ENCODE data around the gene TSSC4. TPM values are rescaled to one million over a fixed set of nuclear protein-coding genes. Genes with fewer than 3 reads are reported as not detected.

Gene TSSC4
- polyA plus RNA-seq, 3 donors: 28.1 to 74.6 (median 52.0) TPM

DNA sequence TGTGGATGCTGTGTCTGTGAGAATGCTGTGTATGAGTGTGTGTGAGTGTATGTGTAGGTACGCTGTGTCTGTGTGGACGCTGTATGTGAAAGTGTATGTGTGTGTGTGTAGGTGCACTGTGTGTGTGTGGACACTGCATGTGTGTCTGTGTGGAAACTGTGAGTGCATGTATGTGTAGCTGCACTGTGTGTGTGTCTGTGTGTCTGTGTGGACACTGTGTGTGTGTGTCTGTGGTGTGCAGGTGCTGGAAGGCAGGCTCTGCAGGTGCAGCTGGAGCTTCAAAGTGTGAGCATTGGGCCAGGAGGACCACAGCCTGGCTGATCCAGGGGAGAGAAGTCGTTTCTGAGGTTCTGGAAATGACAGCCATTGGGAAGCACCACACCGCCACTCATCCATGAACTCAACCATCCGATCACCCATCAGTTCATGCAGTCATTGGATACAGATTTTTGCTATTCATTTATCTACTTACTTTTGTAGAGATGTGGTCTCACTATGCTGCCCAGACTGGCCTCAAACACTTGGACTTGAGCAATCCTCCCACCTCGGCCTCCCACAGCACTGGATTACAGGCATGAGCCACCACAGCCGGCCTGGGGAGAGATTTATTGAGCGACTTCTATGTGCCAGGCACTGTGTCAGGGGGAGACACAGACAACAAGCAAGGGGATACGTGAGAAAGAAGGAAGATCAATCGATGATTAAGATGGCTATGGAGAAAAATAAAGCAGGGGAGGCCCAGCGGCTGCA lies 34.1 kb downstream of the TSSC4 start:
- no peak overlapping the region for H3K4me3 Mint-ChIP-seq
- H3K9me3 Mint-ChIP-seq: peaks cover 0 to under 1% (median under 1%) of the 10 kb centered on the region in 7 donors
- Histone ChIP-seq H3K79me2 (ENCODE audit: insufficient read depth, low read length) (no peaks in the 10 kb centered on the region), H3K9me3 (replicated peaks in 1 of 2; ENCODE audit: control insufficient read depth in 1 of 2, insufficient read depth in 1 of 2, low read length in 2 of 2) (no peaks in the 10 kb centered on the region), H4K20me1 (ENCODE audit: insufficient read depth, low read length) (no peaks in the 10 kb centered on the region), H3K27me3 (ENCODE audit: control insufficient read depth in 2 of 2, insufficient read depth in 2 of 2, low read length in 2 of 2) (peaks cover 0 to 6% of the 10 kb centered on the region in 2 donors), H3K9ac (ENCODE audit: insufficient read depth, low read length, poor library complexity, severe bottlenecking) (no peak overlapping the region), H3K27ac (ENCODE audit: low read depth in 1 of 2, low read length in 2 of 2) (no peak overlapping the region), H3K4me3 (replicated peaks in 1 of 3; ENCODE audit: low read depth in 2 of 3, low read length in 3 of 3) (no peak overlapping the region), H2AFZ (ENCODE audit: insufficient read depth, low read depth, low read length, poor library complexity, severe bottlenecking) (no peak overlapping the region), H3K4me1 (ENCODE audit: control insufficient read depth in 1 of 2, insufficient read depth in 2 of 2, low read length in 2 of 2) (no peaks in the 10 kb centered on the region), H3K4me2 (replicated peaks; ENCODE audit: extremely low read depth, low read length, poor library complexity, severe bottlenecking) (no peak overlapping the region), H3K36me3 (replicated peaks in 1 of 2; ENCODE audit: control insufficient read depth in 1 of 2, insufficient read depth in 2 of 2, low read length in 2 of 2) (no peaks in the 10 kb centered on the region)
- 98% methylated on average over 6 of the region's 11 CpGs for WGBS (ENCODE audit: insufficient coverage)
- H3K27ac Mint-ChIP-seq: no peak overlapping the region
- intact Hi-C loops (cut with micrococcal nuclease): no loop called here
- H3K36me3 Mint-ChIP-seq: no peaks in the 10 kb centered on the region
- no peak for DNase-seq
- H3K27me3 Mint-ChIP-seq (ENCODE audit: low read depth in 3 of 3): peaks cover 7 to 21% (median 16%) of the 10 kb centered on the region in 3 donors
- no peak for TF ChIP-seq CTCF (IDR thresholded peaks at IDR 0.05)
- no peaks in the 10 kb centered on the region for H3K4me1 Mint-ChIP-seq

DNA sequence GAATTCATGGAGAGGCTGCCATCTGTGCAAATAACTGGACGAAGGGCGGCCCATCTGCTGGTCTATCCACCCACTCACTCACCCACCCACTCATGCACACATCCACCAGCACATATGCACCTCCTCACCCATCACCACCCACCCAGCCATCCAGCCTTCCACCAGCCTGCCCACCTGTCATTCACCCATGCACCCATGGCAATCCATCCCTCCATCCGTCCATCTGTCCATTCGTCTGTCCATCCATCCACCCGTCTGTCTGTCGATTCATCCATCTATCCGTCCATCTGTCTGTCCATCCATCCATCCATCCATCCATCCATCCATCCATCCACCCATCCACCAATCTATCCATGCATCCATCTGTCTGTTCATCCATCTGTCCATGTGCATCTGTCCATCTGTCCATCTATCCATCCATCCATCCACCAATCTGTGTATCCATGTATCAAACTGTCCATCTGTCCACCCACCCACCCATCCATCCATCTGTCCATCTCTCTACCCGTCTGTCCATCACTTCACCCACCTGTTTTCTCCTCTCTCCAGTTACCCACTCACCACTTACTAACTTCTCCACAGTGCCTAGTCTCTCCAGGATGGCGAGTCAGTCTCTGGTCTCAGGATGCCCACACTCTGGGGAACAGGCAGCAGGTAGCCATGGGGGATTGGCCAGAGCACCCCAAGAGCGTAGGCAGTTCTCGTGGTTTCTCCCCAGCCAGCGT lies 34.9 kb downstream of the TSSC4 start:
- H3K4me3 Mint-ChIP-seq: no peak overlapping the region
- Histone ChIP-seq H3K4me3 (replicated peaks in 1 of 3; ENCODE audit: low read depth in 2 of 3, low read length in 3 of 3) (no peak overlapping the region), H4K20me1 (ENCODE audit: insufficient read depth, low read length) (no peaks in the 10 kb centered on the region), H3K36me3 (replicated peaks in 1 of 2; ENCODE audit: control insufficient read depth in 1 of 2, insufficient read depth in 2 of 2, low read length in 2 of 2) (no peaks in the 10 kb centered on the region), H3K79me2 (ENCODE audit: insufficient read depth, low read length) (no peaks in the 10 kb centered on the region), H2AFZ (ENCODE audit: insufficient read depth, low read depth, low read length, poor library complexity, severe bottlenecking) (no peak overlapping the region), H3K9ac (ENCODE audit: insufficient read depth, low read length, poor library complexity, severe bottlenecking) (no peak overlapping the region), H3K27ac (ENCODE audit: low read depth in 1 of 2, low read length in 2 of 2) (no peak overlapping the region), H3K9me3 (replicated peaks in 1 of 2; ENCODE audit: control insufficient read depth in 1 of 2, insufficient read depth in 1 of 2, low read length in 2 of 2) (no peaks in the 10 kb centered on the region), H3K4me2 (replicated peaks; ENCODE audit: extremely low read depth, low read length, poor library complexity, severe bottlenecking) (no peak overlapping the region), H3K27me3 (ENCODE audit: control insufficient read depth in 2 of 2, insufficient read depth in 2 of 2, low read length in 2 of 2) (peaks cover 0 to 6% of the 10 kb centered on the region in 2 donors), H3K4me1 (ENCODE audit: control insufficient read depth in 1 of 2, insufficient read depth in 2 of 2, low read length in 2 of 2) (peaks cover 2 to 4% of the 10 kb centered on the region in 2 donors)
- no peak for DNase-seq
- WGBS (ENCODE audit: insufficient coverage): 92% methylated on average over 10 of the region's 12 CpGs
- no peak overlapping the region for H3K27ac Mint-ChIP-seq
- H3K27me3 Mint-ChIP-seq (ENCODE audit: low read depth in 3 of 3): peaks cover 7 to 24% (median 16%) of the 10 kb centered on the region in 3 donors
- H3K36me3 Mint-ChIP-seq: no peaks in the 10 kb centered on the region
- TF ChIP-seq CTCF (IDR thresholded peaks at IDR 0.05): no peak
- intact Hi-C loops (cut with micrococcal nuclease): no loop called here
- H3K9me3 Mint-ChIP-seq: peaks cover 0 to 4% (median 2%) of the 10 kb centered on the region in 7 donors
- peaks cover 2% of the 10 kb centered on the region for H3K4me1 Mint-ChIP-seq
